ENCODE data around the gene RNF144A.

- TF ChIP-seq EZH2phosphoT487 (IDR thresholded peaks at IDR 0.05; ENCODE audit: borderline replicate concordance), result no peak
- TF ChIP-seq, protein P1, sequence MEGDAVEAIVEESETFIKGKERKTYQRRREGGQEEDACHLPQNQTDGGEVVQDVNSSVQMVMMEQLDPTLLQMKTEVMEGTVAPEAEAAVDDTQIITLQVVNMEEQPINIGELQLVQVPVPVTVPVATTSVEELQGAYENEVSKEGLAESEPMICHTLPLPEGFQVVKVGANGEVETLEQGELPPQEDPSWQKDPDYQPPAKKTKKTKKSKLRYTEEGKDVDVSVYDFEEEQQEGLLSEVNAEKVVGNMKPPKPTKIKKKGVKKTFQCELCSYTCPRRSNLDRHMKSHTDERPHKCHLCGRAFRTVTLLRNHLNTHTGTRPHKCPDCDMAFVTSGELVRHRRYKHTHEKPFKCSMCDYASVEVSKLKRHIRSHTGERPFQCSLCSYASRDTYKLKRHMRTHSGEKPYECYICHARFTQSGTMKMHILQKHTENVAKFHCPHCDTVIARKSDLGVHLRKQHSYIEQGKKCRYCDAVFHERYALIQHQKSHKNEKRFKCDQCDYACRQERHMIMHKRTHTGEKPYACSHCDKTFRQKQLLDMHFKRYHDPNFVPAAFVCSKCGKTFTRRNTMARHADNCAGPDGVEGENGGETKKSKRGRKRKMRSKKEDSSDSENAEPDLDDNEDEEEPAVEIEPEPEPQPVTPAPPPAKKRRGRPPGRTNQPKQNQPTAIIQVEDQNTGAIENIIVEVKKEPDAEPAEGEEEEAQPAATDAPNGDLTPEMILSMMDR (conservative IDR thresholded peaks at IDR 0.05; ENCODE audit: low read length), result no peak
Measured at GRCh38 chr2:7029291-7030059, 112.3 kb downstream of the RNF144A start.
